ENCODE measurements around the gene PODXL.

PODXL gene

DNA sequence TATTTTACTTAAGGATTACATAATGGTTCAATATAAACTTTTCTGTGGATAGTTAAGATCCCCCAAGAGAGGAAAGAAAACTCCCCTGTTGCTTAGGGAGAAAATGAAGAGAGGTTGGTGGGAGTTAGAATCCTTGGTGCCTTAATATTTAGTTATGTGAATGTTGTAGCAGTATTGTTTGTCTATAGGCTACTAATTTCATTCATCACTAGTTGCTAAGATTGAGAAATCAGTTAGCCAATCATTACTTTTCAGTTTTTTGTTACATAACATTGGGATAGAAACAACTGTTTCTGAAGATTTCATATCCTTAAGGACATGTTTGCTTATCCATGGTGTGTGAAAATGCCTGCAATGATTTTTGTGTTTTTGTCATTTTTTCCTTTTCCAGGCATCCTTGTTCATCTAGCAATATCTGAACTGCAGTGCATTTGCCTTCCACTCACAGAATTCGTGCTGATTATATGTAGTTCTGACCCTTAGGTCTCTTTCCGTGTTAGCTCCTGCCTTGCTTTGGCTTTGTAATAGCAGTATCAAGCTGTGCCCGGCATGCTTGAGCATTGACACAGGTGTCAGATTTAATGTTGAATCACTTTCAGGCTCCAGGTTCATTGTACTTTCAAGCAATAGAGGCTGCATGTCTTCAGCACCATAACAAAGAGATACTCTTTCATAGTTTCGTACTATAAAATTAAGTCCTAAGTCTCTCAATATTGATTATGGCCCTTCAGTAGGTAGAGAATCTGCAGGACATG, 85.0 kb downstream of the PODXL start:
- TF ChIP-seq SIN3A (IDR thresholded peaks at IDR 0.05; ENCODE audit: borderline replicate concordance, insufficient read depth, low read length) (no peak), TAF1 (IDR thresholded peaks at IDR 0.05; ENCODE audit: borderline replicate concordance, insufficient read depth, low read length) (no peak), POLR2AphosphoS5 (IDR thresholded peaks at IDR 0.05; ENCODE audit: low read depth, low read length) (no peak)
- TF ChIP-seq, protein P1, sequence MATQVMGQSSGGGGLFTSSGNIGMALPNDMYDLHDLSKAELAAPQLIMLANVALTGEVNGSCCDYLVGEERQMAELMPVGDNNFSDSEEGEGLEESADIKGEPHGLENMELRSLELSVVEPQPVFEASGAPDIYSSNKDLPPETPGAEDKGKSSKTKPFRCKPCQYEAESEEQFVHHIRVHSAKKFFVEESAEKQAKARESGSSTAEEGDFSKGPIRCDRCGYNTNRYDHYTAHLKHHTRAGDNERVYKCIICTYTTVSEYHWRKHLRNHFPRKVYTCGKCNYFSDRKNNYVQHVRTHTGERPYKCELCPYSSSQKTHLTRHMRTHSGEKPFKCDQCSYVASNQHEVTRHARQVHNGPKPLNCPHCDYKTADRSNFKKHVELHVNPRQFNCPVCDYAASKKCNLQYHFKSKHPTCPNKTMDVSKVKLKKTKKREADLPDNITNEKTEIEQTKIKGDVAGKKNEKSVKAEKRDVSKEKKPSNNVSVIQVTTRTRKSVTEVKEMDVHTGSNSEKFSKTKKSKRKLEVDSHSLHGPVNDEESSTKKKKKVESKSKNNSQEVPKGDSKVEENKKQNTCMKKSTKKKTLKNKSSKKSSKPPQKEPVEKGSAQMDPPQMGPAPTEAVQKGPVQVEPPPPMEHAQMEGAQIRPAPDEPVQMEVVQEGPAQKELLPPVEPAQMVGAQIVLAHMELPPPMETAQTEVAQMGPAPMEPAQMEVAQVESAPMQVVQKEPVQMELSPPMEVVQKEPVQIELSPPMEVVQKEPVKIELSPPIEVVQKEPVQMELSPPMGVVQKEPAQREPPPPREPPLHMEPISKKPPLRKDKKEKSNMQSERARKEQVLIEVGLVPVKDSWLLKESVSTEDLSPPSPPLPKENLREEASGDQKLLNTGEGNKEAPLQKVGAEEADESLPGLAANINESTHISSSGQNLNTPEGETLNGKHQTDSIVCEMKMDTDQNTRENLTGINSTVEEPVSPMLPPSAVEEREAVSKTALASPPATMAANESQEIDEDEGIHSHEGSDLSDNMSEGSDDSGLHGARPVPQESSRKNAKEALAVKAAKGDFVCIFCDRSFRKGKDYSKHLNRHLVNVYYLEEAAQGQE (IDR thresholded peaks at IDR 0.05; ENCODE audit: insufficient read depth in 1 of 2, low read depth in 2 of 2, low read length in 2 of 2): no peak

DNA sequence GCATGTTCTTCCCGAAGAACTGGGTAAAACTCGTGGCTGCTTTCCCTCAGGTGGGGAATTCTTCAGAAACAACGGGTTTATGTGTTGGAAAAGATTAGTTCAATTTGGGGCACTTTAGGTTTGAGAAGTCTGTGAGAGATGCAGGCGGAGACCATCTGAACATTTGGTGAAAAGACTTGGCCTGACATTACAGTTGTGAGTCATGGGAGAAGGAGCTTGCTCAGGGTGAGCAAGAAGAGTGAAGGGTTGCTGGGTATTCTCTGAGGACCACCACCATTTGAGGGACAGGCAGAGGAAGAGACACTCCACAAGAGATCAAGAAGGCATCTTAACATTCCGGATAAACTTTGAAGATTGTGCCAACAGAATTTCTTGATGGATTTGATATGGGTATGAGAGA, 88.6 kb downstream of the PODXL start:
- TF ChIP-seq TAF1 (IDR thresholded peaks at IDR 0.05; ENCODE audit: borderline replicate concordance, insufficient read depth, low read length) (no peak), SIN3A (IDR thresholded peaks at IDR 0.05; ENCODE audit: borderline replicate concordance, insufficient read depth, low read length) (no peak), POLR2AphosphoS5 (IDR thresholded peaks at IDR 0.05; ENCODE audit: low read depth, low read length) (no peak), FOXP2 (optimal IDR thresholded peaks at IDR 0.05; ENCODE audit: borderline replicate concordance, extremely low read depth, extremely low read length, insufficient read depth) (no peak)
- TF ChIP-seq, protein P1 (IDR thresholded peaks at IDR 0.05; ENCODE audit: insufficient read depth in 1 of 2, low read depth in 2 of 2, low read length in 2 of 2): no peak

DNA sequence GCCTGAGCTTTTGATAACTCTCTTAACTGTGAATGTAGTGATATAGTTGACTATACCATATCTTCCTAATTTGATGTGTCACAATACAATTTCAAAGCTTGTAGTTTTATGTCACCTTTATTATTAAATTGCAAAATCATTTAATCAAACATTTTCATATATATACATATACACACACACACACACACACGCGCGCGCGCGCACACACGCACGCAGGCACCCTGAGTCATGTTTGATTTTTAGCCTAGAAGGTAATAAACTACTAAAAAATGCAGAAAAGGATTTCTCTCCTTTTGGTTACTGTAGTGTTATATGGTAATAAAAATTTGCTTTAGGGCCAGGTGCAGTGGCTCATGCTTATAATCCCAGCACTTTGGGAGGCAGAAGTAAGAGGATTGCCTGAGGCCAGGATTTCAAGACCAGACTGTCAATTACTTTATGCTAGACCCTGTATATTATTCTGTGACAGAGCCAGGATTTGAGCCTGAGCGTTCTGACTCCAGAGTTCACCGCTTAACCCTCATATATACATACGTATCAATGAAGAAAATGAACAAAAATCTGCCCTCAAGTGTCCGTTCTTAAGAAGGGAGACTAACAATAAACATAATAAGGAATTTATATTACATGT, 89.6 kb downstream of the PODXL start:
- TF ChIP-seq FOXP2 (optimal IDR thresholded peaks at IDR 0.05; ENCODE audit: borderline replicate concordance, extremely low read depth, extremely low read length, insufficient read depth) (no peak), POLR2AphosphoS5 (IDR thresholded peaks at IDR 0.05; ENCODE audit: low read depth, low read length) (no peak), TAF1 (IDR thresholded peaks at IDR 0.05; ENCODE audit: borderline replicate concordance, insufficient read depth, low read length) (no peak), SIN3A (IDR thresholded peaks at IDR 0.05; ENCODE audit: borderline replicate concordance, insufficient read depth, low read length) (no peak)
- TF ChIP-seq, protein P1 (IDR thresholded peaks at IDR 0.05; ENCODE audit: insufficient read depth in 1 of 2, low read depth in 2 of 2, low read length in 2 of 2): no peak

DNA sequence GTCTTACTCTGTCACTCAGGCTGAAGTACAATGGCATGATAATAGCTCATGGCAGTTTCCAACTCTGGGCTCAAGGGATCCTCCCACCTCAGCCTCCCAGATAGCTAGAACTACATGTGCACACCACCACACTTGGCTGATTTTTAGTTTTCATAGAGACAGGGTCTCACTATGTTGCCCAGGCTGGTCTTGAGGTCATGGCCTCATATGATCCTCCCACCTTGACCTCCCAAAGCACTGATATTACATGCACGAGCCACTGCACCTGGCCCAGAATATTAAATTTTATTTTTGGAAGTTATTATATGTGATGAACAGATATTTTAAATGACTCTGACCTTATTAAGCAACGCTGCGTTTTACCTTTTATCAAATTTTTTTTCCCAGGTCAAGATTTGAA, 94.4 kb downstream of the PODXL start:
- TF ChIP-seq FOXP2 (optimal IDR thresholded peaks at IDR 0.05; ENCODE audit: borderline replicate concordance, extremely low read depth, extremely low read length, insufficient read depth) (no peak), SIN3A (IDR thresholded peaks at IDR 0.05; ENCODE audit: borderline replicate concordance, insufficient read depth, low read length) (no peak), TAF1 (IDR thresholded peaks at IDR 0.05; ENCODE audit: borderline replicate concordance, insufficient read depth, low read length) (no peak), POLR2AphosphoS5 (IDR thresholded peaks at IDR 0.05; ENCODE audit: low read depth, low read length) (no peak)
- TF ChIP-seq, protein P1 (IDR thresholded peaks at IDR 0.05; ENCODE audit: insufficient read depth in 1 of 2, low read depth in 2 of 2, low read length in 2 of 2): no peak
